IMR-90 (cell line): ENCODE measurements around the gene ZC3H12D.

Experiments used
- BHLHE40 ChIP-seq: fragments of 150-350 bp; IDR thresholded peaks from 2 replicates; pipeline ENCODE4 v1.6.1; 2016; ENCODE audit warnings: mild to moderate bottlenecking, low read depth, low read length
- CEBPB ChIP-seq: IDR thresholded peaks from 2 replicates; pipeline ENCODE4 v1.6.1; 2012; ENCODE audit warnings: low read depth, low read length, improper control_type of control experiment
- CHD1 ChIP-seq: IDR thresholded peaks from 2 replicates; pipeline ENCODE4 v1.6.1; 2012; ENCODE audit warnings: low read depth, low read length, improper control_type of control experiment
- ELK1 ChIP-seq: fragments of 150-350 bp; IDR thresholded peaks from 2 replicates; pipeline ENCODE4 v1.6.1; 2016; ENCODE audit warnings: low read depth, mild to moderate bottlenecking, low read length, moderate library complexity, borderline replicate concordance
- FOS ChIP-seq: fragments of 150-350 bp; IDR thresholded peaks from 2 replicates; pipeline ENCODE4 v1.6.1; 2016; ENCODE audit warnings: low read depth, low read length
- MAFK ChIP-seq: IDR thresholded peaks from 2 replicates; pipeline ENCODE4 v1.6.1; 2012; ENCODE audit warnings: low read depth, low read length, improper control_type of control experiment
- MAZ ChIP-seq: IDR thresholded peaks from 2 replicates; pipeline ENCODE4 v1.6.1; 2012; ENCODE audit warnings: low read depth, mild to moderate bottlenecking, low read length, improper control_type of control experiment, moderate library complexity, borderline replicate concordance
- MXI1 ChIP-seq: IDR thresholded peaks from 2 replicates; pipeline ENCODE4 v1.6.1; 2012; ENCODE audit warnings: low read depth, mild to moderate bottlenecking, low read length, moderate library complexity, borderline replicate concordance
- POLR2A ChIP-seq: IDR thresholded peaks from 2 replicates; pipeline ENCODE4 v1.6.1; 2012; ENCODE audit warnings: mild to moderate bottlenecking, low read depth, low read length
- RAD21 ChIP-seq: IDR thresholded peaks from 2 replicates; pipeline ENCODE4 v1.6.1; 2012; ENCODE audit warnings: low read length, improper control_type of control experiment
- RCOR1 ChIP-seq: IDR thresholded peaks from 2 replicates; pipeline ENCODE4 v1.6.1; 2012; ENCODE audit warnings: mild to moderate bottlenecking, low read length, improper control_type of control experiment; ENCODE audit not compliant: insufficient replicate concordance
- SMC3 ChIP-seq: fragments of 150-350 bp; IDR thresholded peaks from 2 replicates; pipeline ENCODE4 v1.6.1; 2016; ENCODE audit warnings: low read depth, mild to moderate bottlenecking, antibody characterized with exemption, low read length, moderate library complexity
- USF2 ChIP-seq: fragments of 150-350 bp; IDR thresholded peaks from 2 replicates; pipeline ENCODE4 v1.6.1; 2017; ENCODE audit warnings: mild to moderate bottlenecking, antibody characterized with exemption, low read length, low read depth
- TF ChIP-seq, protein P1 (sequence below): conservative IDR thresholded peaks from 2 replicates; pipeline ENCODE4 v1.5.1; 2012; ENCODE audit warnings: mild to moderate bottlenecking, low read depth, low read length, improper control_type of control experiment

DNA sequence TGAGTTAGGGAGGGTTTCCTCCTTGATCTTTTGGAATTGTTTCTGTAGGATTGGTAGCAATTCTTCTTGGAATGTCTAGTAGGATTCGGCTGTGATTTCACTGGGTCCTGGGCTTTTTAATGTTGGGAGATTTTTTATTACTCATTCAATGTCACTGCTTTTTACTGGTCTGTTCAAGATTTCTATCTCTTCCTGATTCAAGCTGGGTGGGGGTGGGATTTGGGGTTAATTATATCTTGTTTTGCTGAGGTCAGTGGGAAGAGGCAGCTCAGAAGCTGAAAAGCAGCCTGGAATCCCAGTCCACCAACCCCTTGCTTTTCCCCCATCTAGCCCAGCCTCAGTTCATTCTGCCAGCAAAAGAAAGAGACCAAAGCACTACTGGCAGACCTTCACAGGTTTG, 45.2 kb downstream of the ZC3H12D start:
- TF ChIP-seq, protein P1, sequence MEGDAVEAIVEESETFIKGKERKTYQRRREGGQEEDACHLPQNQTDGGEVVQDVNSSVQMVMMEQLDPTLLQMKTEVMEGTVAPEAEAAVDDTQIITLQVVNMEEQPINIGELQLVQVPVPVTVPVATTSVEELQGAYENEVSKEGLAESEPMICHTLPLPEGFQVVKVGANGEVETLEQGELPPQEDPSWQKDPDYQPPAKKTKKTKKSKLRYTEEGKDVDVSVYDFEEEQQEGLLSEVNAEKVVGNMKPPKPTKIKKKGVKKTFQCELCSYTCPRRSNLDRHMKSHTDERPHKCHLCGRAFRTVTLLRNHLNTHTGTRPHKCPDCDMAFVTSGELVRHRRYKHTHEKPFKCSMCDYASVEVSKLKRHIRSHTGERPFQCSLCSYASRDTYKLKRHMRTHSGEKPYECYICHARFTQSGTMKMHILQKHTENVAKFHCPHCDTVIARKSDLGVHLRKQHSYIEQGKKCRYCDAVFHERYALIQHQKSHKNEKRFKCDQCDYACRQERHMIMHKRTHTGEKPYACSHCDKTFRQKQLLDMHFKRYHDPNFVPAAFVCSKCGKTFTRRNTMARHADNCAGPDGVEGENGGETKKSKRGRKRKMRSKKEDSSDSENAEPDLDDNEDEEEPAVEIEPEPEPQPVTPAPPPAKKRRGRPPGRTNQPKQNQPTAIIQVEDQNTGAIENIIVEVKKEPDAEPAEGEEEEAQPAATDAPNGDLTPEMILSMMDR, result no peak
- no peak for TF ChIP-seq RAD21
- TF ChIP-seq MAFK, result no peak
- no peak for TF ChIP-seq RCOR1
- no peak for TF ChIP-seq POLR2A
- no peak for TF ChIP-seq ELK1
- TF ChIP-seq CHD1, result no peak
- no peak for TF ChIP-seq MXI1
- TF ChIP-seq SMC3, result no peak
- no peak for TF ChIP-seq USF2
- TF ChIP-seq CEBPB, result no peak
- no peak for TF ChIP-seq BHLHE40
- no peak for TF ChIP-seq MAZ
- no peak for TF ChIP-seq FOS
